NCI-H524 treated with DMSO at 0.1 percent for 48 hours (cell line): ENCODE measurements around the gene DCAF5.
"Not testable (repeated sequence)": the region's sequence is repeated elsewhere in the genome, so short reads cannot be mapped to it uniquely, and the experiment has no call there.

Source experiments
- DNase-seq: peaks from one replicate; lab custom pipeline; 2025; lab: John Stamatoyannopoulos, UW

The DCAF5 gene

GRCh38 chr14:69152902-69153151 is at the start of gene DCAF5:
Gene DCAF5 (minus strand): TSS chr14:69153119. CDS start chr14:69152978, 141 bp downstream.
- DNase-seq: no peak

GRCh38 chr14:69199786-69200185 is 46.9 kb upstream of the DCAF5 start:
- DNase-seq: no peak

- DNase-seq: no peak
Observed at GRCh38 chr14:69193721-69194120, 40.8 kb upstream of the DCAF5 start.

- DNase-seq: peak; percentile 81
Observed at GRCh38 chr14:69191340-69192111, 38.6 kb upstream of the DCAF5 start, which contains the start of gene EXD2. Gene EXD2 (plus strand): TSS chr14:69191498. CDS start chr14:69209471, 17,973 bp downstream.

- no peak for DNase-seq
Observed at GRCh38 chr14:69190191-69190590, 37.3 kb upstream of the DCAF5 start.

- DNase-seq: no peak
Observed at GRCh38 chr14:69183735-69184134, 30.8 kb upstream of the DCAF5 start.

- DNase-seq: not testable (repeated sequence)
Observed at GRCh38 chr14:69182580-69182979, 29.7 kb upstream of the DCAF5 start.

- DNase-seq: no peak
Observed at GRCh38 chr14:69181491-69181890, 28.6 kb upstream of the DCAF5 start.

- DNase-seq: no peak
Observed at GRCh38 chr14:69175130-69175529, 22.2 kb upstream of the DCAF5 start.

GRCh38 chr14:69171569-69171968 is 18.6 kb upstream of the DCAF5 start:
- DNase-seq: no peak

- DNase-seq: no peak
Observed at GRCh38 chr14:69170839-69171238, 17.9 kb upstream of the DCAF5 start.

- not testable (repeated sequence) for DNase-seq
Observed at GRCh38 chr14:69165787-69166186, 12.9 kb upstream of the DCAF5 start.

- no peak for DNase-seq
Observed at GRCh38 chr14:69161590-69161989, 8.7 kb upstream of the DCAF5 start.

- DNase-seq: no peak
Observed at GRCh38 chr14:69156224-69156623, 3.3 kb upstream of the DCAF5 start.

GRCh38 chr14:69154779-69155178 is 1.9 kb upstream of the DCAF5 start:
- no peak for DNase-seq

GRCh38 chr14:69153873-69154270 is 953 bp upstream of the DCAF5 start:
- peak; percentile 84 for DNase-seq

- peak; percentile 72 for DNase-seq
Observed at GRCh38 chr14:69153152-69153872, 393 bp upstream of the DCAF5 start.

- no peak for DNase-seq
Observed at GRCh38 chr14:69152181-69152901, 578 bp downstream of the DCAF5 start.

- peak; percentile 59 for DNase-seq
Observed at GRCh38 chr14:69151458-69152180, 1.3 kb downstream of the DCAF5 start.

GRCh38 chr14:69149461-69150244 is 3.3 kb downstream of the DCAF5 start:
- DNase-seq: no peak

- no peak for DNase-seq
Observed at GRCh38 chr14:69142101-69142500, 10.8 kb downstream of the DCAF5 start.
